Measurements from ENCODE around the gene CDKN2A. TPM values are rescaled to one million over a fixed set of nuclear protein-coding genes. Genes with fewer than 3 reads are reported as not detected.
A peak's percentile ranks its signal among the peaks of the same experiment; 100 is the strongest.

CDKN2A gene
- total RNA-seq, 1 donor from 2014 or later = 14.3 TPM

DNA sequence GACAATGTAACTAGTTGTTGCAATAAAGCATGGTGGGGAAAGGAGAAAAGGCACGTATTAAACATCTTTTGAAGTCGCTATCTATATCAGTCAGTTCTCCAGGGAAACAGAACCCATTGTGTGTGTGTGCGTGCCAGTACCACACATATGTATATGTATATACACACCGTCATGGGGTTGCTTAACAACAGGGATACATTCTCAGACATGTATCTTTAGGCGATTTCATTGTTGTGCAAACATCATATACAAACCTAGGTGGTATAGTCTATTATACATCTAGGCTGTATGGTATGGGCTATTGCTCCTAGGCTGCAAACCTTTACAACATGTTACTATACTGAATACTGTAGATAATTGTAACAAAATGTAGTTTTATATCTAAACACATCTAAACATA lies 2.7 kb upstream of the CDKN2A start:
- Mint-ChIP-seq H3K9me3 (ENCODE audit: unreplicated experiment) (no peaks in the 10 kb centered on the region), H3K4me3 (ENCODE audit: unreplicated experiment) (peak overlapping the region; percentile 89), H3K27me3 (ENCODE audit: unreplicated experiment) (no peaks in the 10 kb centered on the region), H3K4me1 (ENCODE audit: unreplicated experiment) (peaks cover 25% of the 10 kb centered on the region), H3K36me3 (ENCODE audit: unreplicated experiment) (no peaks in the 10 kb centered on the region), H3K27ac (ENCODE audit: unreplicated experiment) (no peak overlapping the region)
- no peak for DNase-seq (ENCODE audit: extremely low spot score, unreplicated experiment)
- TF ChIP-seq, protein P1, sequence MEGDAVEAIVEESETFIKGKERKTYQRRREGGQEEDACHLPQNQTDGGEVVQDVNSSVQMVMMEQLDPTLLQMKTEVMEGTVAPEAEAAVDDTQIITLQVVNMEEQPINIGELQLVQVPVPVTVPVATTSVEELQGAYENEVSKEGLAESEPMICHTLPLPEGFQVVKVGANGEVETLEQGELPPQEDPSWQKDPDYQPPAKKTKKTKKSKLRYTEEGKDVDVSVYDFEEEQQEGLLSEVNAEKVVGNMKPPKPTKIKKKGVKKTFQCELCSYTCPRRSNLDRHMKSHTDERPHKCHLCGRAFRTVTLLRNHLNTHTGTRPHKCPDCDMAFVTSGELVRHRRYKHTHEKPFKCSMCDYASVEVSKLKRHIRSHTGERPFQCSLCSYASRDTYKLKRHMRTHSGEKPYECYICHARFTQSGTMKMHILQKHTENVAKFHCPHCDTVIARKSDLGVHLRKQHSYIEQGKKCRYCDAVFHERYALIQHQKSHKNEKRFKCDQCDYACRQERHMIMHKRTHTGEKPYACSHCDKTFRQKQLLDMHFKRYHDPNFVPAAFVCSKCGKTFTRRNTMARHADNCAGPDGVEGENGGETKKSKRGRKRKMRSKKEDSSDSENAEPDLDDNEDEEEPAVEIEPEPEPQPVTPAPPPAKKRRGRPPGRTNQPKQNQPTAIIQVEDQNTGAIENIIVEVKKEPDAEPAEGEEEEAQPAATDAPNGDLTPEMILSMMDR (IDR thresholded peaks at IDR 0.05) = no peak

DNA sequence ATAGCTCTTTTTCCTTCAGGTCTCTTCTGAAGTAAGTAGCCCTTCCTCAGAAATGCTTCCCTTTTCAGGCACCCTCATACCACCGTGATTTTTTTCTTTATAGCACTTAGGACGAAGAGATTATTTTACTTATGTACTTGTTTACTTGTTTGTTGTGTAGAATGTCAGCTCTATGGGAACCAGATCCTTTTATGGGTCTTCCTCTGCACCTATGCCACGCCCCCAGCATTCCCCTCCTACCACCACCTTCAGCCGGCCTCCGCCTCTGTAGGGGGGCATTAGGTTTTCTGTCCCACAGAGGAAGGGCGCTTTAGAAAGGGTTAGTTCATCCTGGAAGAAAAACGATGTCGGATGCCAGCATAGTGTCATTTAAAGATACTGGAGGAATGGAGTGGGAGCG lies 2.2 kb upstream of the CDKN2A start:
- Mint-ChIP-seq H3K4me1 (ENCODE audit: unreplicated experiment) (peaks cover 25% of the 10 kb centered on the region), H3K9me3 (ENCODE audit: unreplicated experiment) (no peaks in the 10 kb centered on the region), H3K27me3 (ENCODE audit: unreplicated experiment) (no peaks in the 10 kb centered on the region), H3K36me3 (ENCODE audit: unreplicated experiment) (no peaks in the 10 kb centered on the region), H3K27ac (ENCODE audit: unreplicated experiment) (peak overlapping the region; percentile 95), H3K4me3 (ENCODE audit: unreplicated experiment) (peak overlapping the region; percentile 89)
- TF ChIP-seq, protein P1 (IDR thresholded peaks at IDR 0.05) = no peak
- DNase-seq (ENCODE audit: extremely low spot score, unreplicated experiment) = no peak

DNA sequence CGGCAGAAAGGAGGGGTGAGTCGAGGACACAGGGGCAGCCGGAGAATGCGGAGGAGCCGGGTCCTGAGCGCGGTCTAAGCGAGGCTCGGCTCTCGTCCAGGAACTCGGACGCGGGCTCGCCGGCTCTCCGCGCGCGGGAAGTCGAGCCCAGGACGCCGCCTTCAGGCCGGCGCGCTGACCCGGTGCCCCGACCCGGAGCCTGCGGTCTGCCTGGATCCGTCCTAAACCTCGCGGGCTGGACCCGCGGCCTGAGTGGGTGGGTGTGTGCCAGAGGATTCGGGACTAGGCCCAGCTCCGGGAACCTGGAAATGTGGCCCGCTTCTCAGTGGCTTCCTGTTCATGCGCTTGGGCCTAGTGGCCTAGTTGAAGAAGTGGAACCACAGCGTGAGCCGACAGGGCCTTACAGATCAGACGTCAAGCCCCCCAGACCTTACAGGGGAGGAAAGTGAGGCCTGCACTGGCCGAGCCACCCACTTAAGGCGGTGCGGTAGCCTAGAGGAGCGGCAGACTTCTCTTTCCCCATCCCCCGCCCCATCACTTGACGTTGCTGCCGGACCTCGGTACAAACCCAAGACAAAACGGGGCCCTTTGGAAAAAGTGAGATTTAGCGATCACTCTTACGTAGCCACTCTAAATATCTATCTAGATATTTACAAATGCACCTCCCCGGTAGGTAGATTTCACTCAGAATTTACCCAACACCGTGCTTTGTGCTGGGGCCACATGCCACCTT lies 1.6 kb upstream of the CDKN2A start:
- Mint-ChIP-seq H3K27ac (ENCODE audit: unreplicated experiment) (peak overlapping the region; percentile 95), H3K9me3 (ENCODE audit: unreplicated experiment) (no peaks in the 10 kb centered on the region), H3K27me3 (ENCODE audit: unreplicated experiment) (no peaks in the 10 kb centered on the region), H3K36me3 (ENCODE audit: unreplicated experiment) (no peaks in the 10 kb centered on the region), H3K4me3 (ENCODE audit: unreplicated experiment) (peak overlapping the region; percentile 89), H3K4me1 (ENCODE audit: unreplicated experiment) (peaks cover 25% of the 10 kb centered on the region)
- DNase-seq (ENCODE audit: extremely low spot score, unreplicated experiment) = no peak
- TF ChIP-seq, protein P1 (IDR thresholded peaks at IDR 0.05) = peak; percentile 48

DNA sequence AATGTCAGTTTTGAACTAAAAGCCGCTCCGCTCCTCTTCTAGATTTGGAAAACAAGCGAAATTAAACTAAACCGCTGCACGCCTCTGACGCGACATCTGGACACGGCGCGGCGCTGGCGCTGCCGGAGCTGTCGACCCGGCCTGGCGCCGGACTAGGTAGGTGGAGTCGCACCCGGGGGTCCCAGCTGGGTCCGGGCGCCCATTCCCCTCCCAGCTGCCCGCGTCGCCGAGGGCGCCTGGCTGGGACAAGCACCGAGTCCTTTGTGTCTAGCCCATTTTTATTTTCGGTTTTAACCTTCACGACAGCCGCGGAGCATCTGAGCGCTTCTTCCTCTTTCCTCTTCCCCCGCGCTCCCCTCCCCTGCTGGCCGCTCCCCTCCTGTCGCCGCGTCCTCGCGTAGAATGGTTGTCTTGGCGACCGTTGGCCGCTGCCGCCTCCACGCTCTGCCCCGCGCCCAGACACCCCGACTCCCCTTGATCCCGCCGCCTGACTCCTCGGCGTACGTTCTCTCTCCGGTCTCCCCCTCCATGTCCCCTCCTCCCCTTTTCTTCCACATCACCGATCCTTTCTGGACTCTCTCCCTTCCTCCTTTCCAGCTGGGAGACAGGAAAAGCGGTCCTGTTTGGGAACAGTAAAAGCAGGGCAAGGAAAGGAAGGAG lies 944 bp upstream of the CDKN2A start:
- Mint-ChIP-seq H3K27ac (ENCODE audit: unreplicated experiment) (peak overlapping the region; percentile 95), H3K9me3 (ENCODE audit: unreplicated experiment) (no peaks in the 10 kb centered on the region), H3K27me3 (ENCODE audit: unreplicated experiment) (peaks cover 6% of the 10 kb centered on the region), H3K4me1 (ENCODE audit: unreplicated experiment) (peaks cover 29% of the 10 kb centered on the region), H3K4me3 (ENCODE audit: unreplicated experiment) (peak overlapping the region; percentile 89), H3K36me3 (ENCODE audit: unreplicated experiment) (peaks cover 4% of the 10 kb centered on the region)
- TF ChIP-seq, protein P1 (IDR thresholded peaks at IDR 0.05) = no peak
- peak; percentile 90 for DNase-seq (ENCODE audit: extremely low spot score, unreplicated experiment)

DNA sequence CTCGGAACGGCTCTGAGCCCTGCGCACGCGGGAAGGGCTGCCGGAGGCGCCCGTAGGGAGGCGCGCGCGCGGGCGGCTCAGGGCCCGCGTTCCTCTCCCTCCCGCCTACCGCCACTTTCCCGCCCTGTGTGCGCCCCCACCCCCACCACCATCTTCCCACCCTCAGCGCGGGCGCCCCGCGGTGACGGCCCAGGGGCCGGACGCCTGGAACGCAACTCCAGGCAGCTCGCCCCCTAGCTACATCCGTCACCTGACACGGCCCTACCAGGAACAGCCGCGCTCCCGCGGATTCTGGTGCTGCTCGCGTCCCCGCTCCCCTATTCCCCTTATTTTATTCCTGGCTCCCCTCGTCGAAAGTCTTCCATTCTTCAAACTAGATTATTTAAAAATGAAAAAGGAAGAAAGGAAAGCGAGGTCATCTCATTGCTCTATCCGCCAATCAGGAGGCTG lies 389 bp upstream of the CDKN2A start, which contains the start of gene CDKN2B-AS1:
Gene CDKN2B-AS1 (plus strand): TSS at position 236 of the 450 bp plus-strand sequence.
- DNase-seq (ENCODE audit: extremely low spot score, unreplicated experiment) = peak; percentile 85
- peaks cover 12% of the 10 kb centered on the region for H3K27me3 Mint-ChIP-seq (ENCODE audit: unreplicated experiment)
- H3K36me3 Mint-ChIP-seq (ENCODE audit: unreplicated experiment) = peaks cover 5% of the 10 kb centered on the region
- peak within 1 kb of the TSS; percentile 95 for H3K27ac Mint-ChIP-seq (ENCODE audit: unreplicated experiment)
- H3K4me3 Mint-ChIP-seq (ENCODE audit: unreplicated experiment) = peak within 1 kb of the TSS; percentile 89
- peaks cover 34% of the 10 kb centered on the region for H3K4me1 Mint-ChIP-seq (ENCODE audit: unreplicated experiment)
- no peaks in the 10 kb centered on the region for H3K9me3 Mint-ChIP-seq (ENCODE audit: unreplicated experiment)
- TF ChIP-seq, protein P1 (IDR thresholded peaks at IDR 0.05) = peak; percentile 18

Measured in osteocyte (in vitro differentiated cells).